ENCODE results near the gene NELL1.
A peak's percentile ranks its signal among the peaks of the same experiment; 100 is the strongest.

The NELL1 gene

DNA sequence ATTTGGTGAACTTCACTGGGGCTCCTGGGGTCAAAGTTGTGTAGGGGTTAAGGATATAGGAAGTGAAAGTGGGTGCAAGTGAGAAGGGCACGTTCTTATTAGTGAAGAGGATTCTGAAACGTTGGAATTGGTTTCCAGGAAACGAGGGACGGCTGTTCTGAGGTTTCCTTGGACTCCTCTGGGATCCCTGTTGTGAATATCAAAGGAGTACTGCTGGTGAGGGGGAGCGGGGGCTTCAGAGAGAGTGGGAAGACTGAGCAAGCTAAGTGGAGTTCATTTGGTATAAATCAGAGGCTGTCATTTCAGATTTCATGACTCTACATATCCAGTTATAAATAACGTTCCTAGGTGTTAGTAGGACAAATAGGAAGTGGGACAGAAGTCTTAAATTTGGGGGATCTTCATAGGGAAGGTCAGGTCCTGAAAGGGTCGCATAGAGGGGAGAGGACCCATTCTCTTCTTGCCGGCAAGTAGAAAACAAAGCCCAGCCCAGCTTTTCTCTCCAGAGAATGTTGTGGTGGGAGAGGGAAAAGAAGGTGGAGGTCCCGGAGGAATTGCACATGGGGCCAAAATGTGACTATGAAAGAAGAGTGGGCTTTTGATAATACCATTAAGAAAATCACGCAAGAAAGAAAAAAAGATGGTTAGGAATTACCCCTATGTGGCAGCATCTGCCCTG lies 1.1 kb upstream of the NELL1 start:
- no peak for DNase-seq (ENCODE audit: low spot score)

DNA sequence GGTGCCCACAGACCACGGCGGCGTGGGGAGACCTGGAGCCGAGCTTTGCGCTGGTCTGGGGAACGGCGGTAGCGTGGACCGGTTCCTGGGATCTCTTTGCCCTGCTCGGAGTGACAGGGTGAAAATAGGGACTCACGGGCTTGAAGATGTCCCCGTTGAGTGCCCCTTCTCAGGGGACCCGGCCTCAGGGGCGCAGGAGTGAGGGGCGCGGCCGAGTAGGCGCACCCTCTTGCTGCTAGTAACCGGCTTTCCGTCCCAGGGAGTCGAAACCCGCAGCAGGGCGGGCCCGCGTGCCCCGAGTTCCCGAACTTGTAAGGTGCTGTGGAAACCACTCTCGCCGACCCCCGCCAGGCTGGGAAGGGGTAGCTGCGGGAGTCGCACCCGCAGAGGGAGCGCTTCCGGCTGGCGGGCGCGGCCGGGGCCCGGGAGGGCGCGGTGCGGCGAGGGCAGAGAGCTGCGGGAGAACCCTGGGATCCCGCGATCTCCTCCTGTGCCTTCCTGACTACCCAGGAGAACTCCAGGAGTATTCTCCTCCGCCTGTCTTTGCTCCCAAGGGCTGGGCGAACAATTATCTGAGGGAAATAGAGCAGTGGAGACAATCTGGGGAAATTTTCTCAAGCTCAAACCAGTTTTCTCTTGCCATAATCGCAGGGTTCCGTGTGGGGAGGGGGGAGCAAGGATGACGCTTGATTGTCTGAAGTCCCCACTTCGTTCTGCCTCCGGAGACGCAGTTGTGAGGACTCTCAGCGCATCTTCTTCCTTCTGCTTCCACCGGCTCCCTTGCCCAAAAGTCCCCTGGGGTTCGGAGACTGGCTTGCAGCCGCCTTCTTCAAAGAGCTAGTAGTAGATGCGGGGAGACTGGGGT lies 666 bp downstream of the NELL1 start:
- DNase-seq (ENCODE audit: low spot score), result no peak

DNA sequence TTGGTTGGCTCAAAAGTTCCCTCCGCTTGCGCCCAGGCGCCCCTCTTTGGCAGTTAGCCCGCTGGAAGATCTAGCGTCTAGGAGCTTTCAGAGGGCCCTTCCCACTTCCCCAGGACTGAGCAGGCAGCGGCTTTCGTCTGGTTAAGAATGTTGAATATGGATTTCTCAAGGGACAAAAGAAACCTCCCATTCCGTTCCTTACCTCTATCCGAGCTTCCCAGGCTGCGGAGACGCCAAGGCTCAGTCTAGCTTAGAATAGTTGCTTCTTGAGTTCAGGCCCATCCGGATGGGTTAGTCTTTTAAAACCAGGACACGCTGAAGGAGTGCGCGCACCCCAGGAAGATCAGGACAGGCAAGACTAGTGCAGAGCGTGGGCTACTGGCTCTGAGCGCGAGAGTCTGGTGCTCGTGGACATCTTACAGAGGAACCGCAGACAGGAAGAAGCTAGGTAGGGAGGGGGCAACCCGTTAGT lies 1.6 kb downstream of the NELL1 start:
- no peak for DNase-seq (ENCODE audit: low spot score)

DNA sequence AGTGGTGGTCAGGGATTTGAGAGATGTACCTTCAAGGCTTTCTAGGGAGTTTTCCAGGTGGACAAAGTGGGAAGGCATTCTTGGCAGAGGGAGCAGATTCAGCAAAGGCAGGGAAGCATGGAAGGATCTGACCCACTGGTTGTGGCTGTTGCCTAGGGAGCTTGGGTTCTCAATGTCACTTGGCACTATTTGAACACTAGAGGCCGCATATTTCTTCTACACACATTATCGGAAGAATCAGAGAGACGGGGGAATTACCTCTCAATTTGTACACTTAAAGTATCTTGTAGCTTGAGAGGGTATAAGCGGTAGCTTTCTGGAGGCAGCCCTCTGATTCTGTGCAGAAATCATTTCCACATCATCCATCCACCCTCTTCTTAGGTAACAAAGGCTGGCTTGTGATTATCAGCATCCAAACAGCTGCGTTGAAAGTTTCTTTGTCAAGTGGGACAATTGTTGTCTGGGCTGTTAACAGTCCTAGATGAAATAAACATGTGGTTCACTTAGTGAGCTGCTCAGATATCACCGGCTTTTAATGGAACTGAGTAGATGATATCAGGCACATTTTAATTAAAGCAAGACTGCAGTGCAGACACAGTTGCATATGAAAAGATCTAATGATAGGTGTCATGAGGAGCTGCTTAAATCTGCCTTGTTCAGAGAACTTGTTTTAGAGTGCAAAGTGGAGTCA lies 2.6 kb downstream of the NELL1 start:
- DNase-seq (ENCODE audit: low spot score), result peak; percentile 17

DNA sequence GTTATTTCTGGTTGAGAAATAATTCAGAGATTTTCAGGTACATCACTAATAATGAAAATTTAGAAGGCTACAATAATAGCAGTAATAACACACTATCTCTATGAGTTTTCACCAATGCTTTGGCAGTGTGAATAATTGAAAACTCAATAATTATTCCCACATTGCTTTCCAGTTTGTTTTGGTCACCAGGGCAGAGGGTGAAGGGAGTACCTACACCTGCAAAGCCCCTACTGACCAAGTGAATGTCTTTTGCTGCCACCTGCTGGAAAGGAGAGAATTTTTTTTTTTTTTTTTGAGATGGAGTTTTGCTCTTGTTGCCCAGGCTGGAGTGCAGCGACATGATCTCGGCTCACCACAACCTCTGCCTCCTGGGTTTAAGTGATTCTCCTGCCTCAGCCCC lies 3.2 kb downstream of the NELL1 start:
- no peak for DNase-seq (ENCODE audit: low spot score)

DNA sequence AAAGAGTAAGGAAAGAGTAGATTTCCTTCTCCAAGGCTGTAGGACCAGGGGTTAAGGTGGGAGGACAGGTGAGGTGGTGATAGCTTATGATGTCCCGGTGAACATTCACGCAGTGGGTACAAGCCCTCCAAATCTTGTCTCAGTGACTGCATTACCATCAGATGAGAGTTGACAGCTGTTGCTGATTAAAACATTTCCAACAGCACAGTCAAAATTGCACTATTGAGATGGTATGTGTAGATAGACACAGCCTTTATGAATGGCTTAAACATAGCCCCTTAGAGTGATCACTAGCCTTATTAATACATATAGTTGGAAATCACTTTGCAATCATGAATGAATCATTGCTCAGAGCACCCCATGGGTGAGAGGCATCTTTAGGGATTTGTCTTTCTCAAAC lies 7.3 kb downstream of the NELL1 start:
- no peak for DNase-seq (ENCODE audit: low spot score)

DNA sequence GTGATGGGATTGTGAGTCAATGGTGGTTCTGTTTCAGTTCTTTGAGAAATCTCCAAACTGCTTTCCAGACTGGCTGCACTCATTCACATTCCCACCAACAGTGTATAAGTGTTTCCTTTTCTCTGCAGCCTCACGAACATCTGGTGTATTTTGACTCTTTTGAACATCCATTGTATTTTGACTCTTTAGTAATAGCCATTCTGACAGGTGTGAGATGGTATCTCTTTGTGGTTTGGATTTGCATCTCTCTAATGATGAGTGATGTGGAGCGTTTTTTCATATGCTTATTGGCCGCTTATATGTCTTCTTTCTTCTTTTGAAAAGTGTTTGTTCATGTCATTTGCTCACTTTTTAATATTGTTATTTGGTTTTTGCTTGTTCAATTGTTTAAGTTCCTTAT lies 19.4 kb downstream of the NELL1 start:
- no peak for DNase-seq (ENCODE audit: low spot score)

DNA sequence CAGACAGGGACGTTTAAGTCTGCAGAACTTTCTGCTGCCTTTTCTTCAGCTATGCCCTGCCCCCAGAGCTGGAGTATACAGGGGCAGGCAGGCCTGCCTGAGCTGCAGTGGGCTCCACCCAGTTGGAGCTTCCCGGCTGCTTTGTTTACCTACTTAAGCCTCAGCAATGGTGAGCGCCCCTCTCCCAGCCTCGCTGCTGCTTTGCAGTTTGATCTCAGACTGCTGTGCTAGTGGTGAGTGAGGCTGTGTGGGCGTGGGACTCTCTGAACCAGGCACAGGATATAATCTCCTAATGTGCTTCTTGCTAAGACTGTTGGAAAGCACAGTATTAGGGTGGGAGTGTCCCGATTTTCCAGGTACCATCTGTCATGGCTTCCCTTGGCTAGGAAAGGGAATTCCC lies 38.5 kb downstream of the NELL1 start:
- DNase-seq (ENCODE audit: low spot score), result no peak

DNA sequence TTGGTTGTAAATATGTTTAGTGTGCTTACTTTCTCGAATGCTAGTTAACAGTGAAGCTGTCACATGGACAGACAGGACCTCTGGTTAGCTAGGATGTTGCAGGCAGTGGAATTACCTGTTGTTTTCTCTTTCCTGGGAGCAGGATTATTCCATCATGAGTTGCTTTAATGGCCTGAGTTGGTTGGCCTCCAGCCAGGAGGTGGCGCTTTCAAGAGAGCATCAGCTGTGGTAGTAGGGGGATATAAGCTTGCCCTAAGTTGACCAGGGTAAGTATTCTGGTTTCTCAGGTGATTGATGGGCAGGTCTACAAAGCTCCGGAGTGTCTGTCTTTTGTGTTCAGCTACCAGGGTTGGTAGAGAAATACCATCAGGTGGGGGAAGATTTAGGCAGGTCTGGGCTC lies 43.5 kb downstream of the NELL1 start:
- DNase-seq (ENCODE audit: low spot score), result no peak

DNA sequence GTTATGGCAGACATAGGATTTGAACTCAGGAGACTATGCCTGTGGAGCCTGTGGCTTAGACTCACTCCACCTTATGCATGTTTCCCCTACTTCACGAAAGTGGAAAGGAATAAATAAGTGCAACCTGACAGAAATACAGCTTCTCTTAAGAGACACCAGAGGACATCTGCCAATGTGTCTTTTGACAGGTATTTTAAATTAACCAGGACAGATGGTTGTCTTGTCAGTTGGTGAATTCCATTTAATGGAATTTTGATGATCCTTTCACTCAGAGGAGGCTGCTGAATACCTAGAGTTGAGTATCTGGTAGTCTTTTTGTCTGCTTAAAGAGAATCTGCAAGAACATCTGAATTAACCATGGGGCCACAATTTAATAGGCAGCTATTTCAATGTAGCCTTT lies 46.1 kb downstream of the NELL1 start:
- no peak for DNase-seq (ENCODE audit: low spot score)

DNA sequence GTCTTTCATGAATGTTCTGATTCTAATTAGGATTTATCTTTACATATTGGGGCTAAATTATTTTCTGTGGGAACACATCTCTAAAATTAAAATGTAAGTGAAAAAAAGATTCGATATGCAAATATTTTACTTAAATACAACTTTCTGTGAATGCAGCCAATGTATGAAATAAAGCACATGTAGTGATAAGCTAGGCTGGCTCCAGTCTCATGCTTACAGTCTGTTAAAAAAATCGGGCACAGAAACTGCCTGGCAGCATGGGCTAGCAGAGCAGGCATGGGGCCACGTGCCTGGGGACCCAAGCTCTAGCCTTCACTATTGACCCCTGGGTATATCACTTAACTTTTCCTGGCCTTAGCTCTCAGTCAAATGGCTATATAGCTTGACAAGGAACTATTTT lies 46.5 kb downstream of the NELL1 start:
- DNase-seq (ENCODE audit: low spot score), result no peak

DNA sequence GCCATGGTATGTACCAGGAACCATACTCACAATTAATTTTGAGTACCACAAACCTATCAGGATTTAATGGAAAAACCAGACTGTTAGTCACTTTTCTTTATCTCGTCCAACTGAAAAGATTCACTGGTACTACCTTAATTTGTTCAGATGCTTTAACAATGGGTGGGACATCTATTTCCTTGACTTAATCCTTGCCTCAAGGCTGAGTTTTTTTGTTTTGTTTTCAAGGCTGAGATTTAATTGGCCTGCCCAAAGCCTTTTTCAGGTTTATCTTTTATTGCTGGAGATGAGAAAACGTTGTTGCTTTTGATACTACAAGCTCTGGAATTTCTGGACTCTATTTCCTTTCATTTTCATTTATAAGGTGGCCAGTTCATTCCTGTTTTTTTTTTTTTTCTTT lies 50.4 kb downstream of the NELL1 start:
- DNase-seq (ENCODE audit: low spot score), result no peak

DNA sequence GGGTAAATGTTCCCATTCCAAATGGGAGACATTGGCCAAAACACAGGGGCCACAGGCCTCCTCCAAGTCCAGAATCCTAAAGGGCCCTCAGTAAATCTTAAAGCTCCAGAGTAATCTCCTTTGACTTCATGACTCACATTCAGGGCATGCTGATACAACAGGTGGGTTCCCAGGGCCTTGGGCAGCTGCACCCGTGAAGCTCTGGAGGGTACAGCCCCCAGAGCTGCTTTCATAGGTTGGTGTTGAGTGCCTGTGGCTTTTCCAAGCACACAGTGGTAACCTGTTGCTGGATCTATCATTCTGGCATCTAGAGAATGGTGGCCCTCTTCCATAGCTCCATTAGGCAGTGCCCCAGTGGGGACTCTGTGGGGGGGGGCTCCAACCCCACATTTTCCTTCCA lies 54.0 kb downstream of the NELL1 start:
- no peak for DNase-seq (ENCODE audit: low spot score)

DNA sequence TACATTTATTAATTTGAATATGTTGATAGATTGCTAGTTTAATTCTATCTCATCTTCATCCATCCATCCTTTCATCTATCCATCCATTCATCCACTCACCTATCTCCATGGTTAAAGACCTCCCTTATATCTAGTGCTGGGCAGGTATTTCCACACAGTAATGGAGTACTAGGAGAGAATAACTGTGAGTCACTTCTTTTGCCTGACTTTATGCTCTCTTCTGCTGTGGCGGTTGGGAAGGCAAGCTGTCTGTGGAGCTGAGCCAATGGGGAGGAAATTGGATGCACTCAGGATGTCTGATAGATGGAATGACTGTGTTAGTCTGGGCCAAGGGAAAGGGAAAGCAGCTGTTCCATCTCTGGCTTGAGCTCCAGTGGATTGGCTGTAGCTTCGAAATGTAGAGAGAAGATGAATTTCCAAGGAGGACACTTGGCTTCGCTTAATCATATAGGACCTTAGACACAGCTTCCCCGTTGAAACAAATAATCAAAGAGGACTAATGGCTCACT lies 60.3 kb downstream of the NELL1 start:
- DNase-seq (ENCODE audit: low spot score), result no peak

DNA sequence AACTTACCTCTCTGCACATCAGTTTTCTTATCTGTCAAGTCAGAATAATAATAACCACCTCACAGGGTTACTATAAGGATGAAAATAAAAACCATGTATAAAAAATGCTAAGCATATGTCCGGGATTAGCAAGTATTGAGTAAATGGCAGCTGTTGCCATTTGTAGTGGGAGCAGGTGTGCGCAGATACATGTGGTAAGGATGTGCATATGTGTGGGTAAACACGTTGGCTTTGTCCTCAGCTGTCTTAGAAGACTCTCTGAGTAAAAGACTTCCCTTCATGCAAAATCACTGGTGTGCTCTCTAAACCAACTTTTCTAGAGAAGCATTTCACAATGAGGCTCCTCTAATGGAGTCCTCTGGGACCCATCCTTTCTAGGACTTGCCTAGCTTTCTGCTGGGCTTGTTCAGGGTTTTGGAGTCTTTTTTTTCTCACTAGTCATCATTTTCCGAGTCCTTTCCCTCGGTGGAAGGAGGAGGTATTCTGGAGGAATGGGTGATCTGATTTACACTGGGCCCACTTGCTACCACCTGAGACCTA lies 62.4 kb downstream of the NELL1 start:
- DNase-seq (ENCODE audit: low spot score), result no peak

DNA sequence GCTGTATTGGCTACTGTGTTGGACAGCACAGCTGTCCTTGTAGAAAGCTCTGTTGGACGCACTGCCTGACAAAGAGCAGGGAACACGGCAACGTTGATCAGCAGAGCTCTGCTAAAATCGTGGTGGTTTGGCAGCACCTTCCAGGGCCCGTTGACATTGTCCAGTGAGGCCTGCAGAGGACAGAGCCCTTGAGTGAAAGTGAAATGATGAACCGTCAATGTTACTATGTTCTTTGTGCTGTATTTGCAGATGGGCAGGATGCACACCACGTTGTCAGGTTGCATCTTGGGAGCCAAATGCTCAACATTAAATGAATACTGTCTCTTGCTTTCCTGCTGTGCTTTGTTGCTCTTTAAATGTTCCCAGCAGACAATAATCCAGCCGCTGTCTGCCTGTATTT lies 69.7 kb downstream of the NELL1 start:
- DNase-seq (ENCODE audit: low spot score), result no peak

DNA sequence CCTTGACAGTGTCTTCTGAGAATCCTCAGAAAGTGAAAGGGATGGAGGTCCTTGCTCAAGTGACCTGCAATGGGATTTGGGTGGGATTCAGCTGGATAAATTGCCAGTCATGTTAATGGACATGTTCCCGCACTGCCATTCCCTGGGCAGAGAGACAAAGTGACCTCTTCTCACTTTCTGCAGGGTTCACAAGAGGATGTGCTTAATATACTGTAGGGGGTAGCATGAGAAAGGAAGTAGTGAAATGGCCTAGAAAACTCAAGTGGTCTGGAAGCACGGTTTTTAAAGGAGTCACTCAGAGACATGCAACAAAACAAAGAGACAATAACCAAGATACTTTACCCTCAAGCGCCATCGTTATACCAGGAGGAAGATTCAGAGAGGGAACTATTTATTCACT lies 70.2 kb downstream of the NELL1 start:
- no peak for DNase-seq (ENCODE audit: low spot score)

DNA sequence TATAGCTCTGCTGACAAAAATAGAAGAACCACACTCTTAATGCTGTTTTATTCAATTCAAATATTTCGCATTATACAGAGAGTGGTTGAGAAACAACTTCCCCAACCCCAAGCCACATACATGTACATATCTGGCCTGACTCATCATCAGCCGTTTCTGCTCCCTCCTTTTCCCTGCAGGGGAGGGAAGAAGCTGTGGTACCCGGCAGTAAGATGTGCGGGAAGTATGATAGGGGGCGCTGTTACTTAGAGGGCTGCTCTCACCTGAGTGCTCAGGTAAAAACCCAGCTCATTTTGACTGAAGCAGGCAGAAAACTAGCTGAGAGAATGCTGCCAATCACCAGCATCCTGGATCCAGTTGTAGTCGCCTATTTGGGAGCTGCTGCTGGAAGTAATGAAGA lies 85.5 kb downstream of the NELL1 start:
- DNase-seq (ENCODE audit: low spot score), result no peak

DNA sequence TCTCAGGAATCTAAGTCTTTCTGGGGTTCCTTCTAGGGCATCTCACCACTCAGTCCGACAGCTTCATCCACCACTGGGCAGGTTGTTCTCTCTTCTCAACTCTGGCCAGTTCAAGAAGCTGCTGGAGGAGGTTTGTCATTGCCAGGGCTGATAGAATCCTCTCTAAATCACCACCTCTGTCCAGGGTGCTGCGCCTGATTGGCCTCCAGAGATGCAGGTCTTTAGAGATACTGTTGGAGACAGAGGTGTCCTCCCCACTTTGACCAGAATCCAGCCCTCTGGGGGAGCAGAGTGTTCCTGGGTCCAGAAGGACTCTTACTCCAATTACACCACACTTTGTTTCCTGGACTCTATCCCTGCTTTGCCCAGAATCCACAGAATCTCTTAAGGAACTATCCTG lies 90.2 kb downstream of the NELL1 start:
- no peak for DNase-seq (ENCODE audit: low spot score)

DNA sequence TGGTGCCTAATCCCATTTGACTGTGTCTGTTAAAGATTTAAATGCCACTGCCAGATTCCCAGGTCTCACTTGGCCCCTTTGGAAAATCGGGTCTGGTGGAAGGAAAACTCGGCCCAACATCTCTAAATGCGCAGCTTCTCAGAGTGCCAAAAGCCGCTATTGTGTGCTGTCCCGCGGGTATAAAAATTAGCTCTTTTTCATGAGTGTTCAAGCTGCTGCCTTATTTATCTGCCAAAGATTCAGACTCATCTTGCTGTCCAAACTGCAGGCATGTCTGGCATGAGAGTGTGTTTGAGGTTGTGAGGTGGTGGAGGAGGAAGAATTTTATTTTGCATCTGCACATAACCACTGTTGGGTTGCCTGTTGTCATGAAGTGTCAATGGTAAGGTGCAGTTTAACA lies 91.4 kb downstream of the NELL1 start:
- DNase-seq (ENCODE audit: low spot score), result no peak

DNA sequence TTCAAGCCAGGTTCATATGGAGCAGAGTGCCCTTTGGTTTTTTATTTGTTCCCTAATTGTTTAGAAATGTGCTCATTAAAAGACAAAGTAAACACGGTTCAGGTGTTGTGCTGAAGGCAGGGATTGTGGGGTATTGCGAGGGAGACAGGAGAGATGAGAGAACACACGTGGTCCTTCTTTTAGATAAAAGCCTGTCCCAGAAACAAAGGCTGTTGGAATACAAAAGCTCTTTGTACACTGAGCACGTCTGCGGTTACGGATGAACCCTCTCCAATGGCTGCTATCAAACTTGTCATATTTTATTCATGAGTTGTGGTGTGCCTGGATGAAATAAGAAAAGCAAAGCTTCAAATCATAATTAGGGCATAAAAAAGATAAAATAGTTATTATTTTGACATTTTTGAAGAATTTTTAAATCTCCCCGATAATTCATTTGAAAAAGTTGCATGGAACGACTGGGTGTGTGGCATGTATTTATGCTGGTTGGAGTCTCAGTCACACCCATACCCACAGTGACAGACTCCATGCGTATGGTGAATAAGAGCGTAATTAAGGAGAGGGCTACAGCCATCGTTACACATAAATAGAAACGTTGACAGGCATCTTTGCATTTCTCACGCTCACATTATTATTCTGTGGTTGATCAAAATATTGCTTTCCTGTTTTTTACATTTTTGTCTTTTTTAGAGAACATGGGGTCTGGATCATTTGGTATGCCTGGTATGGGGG lies 92.9 kb downstream of the NELL1 start:
- no peak for DNase-seq (ENCODE audit: low spot score)

DNA sequence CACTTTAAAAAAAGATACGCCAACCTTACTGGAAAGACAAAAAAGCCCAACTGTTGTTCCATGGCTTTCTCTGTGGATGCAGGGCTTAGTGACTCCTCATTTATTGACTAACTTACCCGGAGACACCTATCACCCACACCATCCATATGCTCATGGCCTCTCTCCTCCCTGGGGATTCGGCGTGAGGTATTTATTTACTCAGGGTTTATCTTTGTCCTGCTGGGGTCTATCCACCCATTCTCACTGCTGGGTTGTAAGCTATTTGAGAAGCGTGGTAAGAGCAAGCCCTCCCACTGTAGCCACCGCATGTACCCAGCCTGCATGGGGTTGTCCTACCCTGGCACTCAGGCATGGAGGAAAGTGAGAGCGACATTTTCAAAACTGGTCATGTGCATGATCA lies 93.6 kb downstream of the NELL1 start:
- no peak for DNase-seq (ENCODE audit: low spot score)

All from putamen (tissue), 1 donor.